OCI-LY1 (cell line): ENCODE results near the gene TPCN2.

Experiments
- EZH2 ChIP-seq: fragments of 200-600 bp; sonication (generic), shearing (Covaris generic); IDR thresholded peaks from 2 replicates; pipeline ENCODE4 v1.8.0; 2017; ENCODE audit warnings: borderline replicate concordance, mixed run types, mild to moderate bottlenecking, antibody characterized with exemption, low read length, moderate library complexity, mixed read lengths
- TF ChIP-seq, protein P1 (sequence below): fragments of 200-600 bp; sonication (generic), shearing (Covaris generic); IDR thresholded peaks from 2 replicates; pipeline ENCODE4 v1.5.1; 2017; ENCODE audit warnings: mild to moderate bottlenecking, antibody characterized with exemption, low read length, moderate library complexity, mixed read lengths

DNA sequence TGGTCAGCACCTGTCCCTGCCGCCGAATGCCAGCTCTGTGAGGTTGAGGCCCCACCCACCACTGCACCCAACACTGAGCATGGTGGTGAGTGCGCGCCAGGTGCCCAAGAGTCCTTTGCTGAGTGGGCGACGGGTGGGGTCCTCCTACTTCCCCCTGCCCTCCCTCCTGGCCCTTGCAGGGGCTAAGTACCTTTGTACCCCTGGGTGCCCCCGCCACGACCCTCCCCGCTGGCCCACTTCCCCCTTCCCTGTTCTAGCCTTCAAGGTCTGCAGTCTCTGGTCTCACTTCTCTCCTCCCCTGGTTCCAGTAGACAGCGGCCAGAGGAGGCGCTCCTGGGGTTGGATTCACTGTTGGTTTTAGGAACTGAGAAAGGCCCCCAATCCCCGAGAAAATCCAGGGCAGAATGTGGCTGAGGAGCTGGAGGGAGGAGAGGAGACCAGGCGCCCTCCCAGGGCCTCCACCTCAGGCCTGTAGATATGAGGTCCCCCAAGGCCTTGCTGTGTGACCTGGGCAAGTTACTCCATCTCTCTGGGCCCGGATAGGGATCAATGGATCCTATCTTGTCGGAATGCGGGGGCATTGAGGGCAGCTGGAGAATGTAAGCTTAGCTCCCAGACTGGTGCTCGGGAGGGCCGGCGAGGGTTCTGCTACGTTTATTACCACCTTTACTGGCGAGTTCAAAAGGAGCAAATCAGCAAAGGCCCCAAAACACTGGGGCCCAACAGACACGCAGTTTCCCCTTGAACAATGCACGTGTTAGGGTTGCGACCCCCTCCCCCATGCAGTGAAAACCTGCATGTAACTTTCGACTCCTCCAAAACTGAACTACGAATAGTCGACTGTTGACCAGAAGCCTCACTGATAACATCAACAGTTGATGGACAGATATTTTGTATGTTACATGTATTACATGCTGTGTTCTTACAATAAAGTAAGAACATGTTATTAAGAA is 75.1 kb downstream of the TPCN2 start:
- TF ChIP-seq, protein P1, sequence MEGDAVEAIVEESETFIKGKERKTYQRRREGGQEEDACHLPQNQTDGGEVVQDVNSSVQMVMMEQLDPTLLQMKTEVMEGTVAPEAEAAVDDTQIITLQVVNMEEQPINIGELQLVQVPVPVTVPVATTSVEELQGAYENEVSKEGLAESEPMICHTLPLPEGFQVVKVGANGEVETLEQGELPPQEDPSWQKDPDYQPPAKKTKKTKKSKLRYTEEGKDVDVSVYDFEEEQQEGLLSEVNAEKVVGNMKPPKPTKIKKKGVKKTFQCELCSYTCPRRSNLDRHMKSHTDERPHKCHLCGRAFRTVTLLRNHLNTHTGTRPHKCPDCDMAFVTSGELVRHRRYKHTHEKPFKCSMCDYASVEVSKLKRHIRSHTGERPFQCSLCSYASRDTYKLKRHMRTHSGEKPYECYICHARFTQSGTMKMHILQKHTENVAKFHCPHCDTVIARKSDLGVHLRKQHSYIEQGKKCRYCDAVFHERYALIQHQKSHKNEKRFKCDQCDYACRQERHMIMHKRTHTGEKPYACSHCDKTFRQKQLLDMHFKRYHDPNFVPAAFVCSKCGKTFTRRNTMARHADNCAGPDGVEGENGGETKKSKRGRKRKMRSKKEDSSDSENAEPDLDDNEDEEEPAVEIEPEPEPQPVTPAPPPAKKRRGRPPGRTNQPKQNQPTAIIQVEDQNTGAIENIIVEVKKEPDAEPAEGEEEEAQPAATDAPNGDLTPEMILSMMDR, result no peak
- no peak for TF ChIP-seq EZH2
